Peyer's patch (tissue), 4 donors: ENCODE measurements around the gene CST2.

ENCODE experiments used
- POLR2A ChIP-seq, 2 donors: fragments of 450-650 bp; IDR thresholded peaks; one replicate each; pipeline ENCODE4 v1.5.1; 2017; ENCODE audit warnings: antibody characterized with exemption in 2 of 2, mild to moderate bottlenecking in 2 of 2, moderate library complexity in 2 of 2
- TF ChIP-seq, protein P1 (sequence below), 6 experiments: fragments of 450-650 bp in 4 of 6; fragments of 200-600 bp in 2 of 6; sonication (generic) in 1 of 6; IDR thresholded peaks; one replicate each; pipeline ENCODE4 v1.5.1; 2017 to 2019; ENCODE audit warnings: antibody characterized with exemption in 6 of 6, mild to moderate bottlenecking in 3 of 6, moderate library complexity in 1 of 6

GRCh38 chr20:23873370-23874015 is 47.0 kb upstream of the CST2 start:
- no peak for TF ChIP-seq POLR2A (IDR thresholded peaks at IDR 0.05)
- TF ChIP-seq, protein P1, sequence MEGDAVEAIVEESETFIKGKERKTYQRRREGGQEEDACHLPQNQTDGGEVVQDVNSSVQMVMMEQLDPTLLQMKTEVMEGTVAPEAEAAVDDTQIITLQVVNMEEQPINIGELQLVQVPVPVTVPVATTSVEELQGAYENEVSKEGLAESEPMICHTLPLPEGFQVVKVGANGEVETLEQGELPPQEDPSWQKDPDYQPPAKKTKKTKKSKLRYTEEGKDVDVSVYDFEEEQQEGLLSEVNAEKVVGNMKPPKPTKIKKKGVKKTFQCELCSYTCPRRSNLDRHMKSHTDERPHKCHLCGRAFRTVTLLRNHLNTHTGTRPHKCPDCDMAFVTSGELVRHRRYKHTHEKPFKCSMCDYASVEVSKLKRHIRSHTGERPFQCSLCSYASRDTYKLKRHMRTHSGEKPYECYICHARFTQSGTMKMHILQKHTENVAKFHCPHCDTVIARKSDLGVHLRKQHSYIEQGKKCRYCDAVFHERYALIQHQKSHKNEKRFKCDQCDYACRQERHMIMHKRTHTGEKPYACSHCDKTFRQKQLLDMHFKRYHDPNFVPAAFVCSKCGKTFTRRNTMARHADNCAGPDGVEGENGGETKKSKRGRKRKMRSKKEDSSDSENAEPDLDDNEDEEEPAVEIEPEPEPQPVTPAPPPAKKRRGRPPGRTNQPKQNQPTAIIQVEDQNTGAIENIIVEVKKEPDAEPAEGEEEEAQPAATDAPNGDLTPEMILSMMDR (IDR thresholded peaks at IDR 0.05) = no peak
